SK-N-SH treated with all-trans-retinoic acid at 6 μM for 48 hours (cell line): ENCODE results near the gene C3orf70.

Experiments used
- ARNTL ChIP-seq: fragments of 450-650 bp; formaldehyde crosslinking; IDR thresholded peaks from 2 replicates; pipeline ENCODE4 v1.5.0; 2020; ENCODE audit warnings: low read depth, mild to moderate bottlenecking, moderate library complexity, borderline replicate concordance
- BACH2 ChIP-seq: fragments of 250-450 bp; sonication (Bioruptor Pico); IDR thresholded peaks from 2 replicates; pipeline ENCODE4 v1.9.0; 2021; ENCODE audit warnings: mild to moderate bottlenecking, borderline replicate concordance
- ESRRG ChIP-seq: fragments of 250-450 bp; sonication (Bioruptor Pico); IDR thresholded peaks from 2 replicates; pipeline ENCODE4 v1.6.1; 2021; ENCODE audit warnings: mild to moderate bottlenecking
- GLIS3 ChIP-seq: fragments of 250-450 bp; sonication (Bioruptor Pico); IDR thresholded peaks from 2 replicates; pipeline ENCODE4 v1.5.0; 2020; ENCODE audit warnings: mild to moderate bottlenecking, moderate library complexity
- PPARA ChIP-seq: fragments of 250-450 bp; sonication (Bioruptor Pico); IDR thresholded peaks from 2 replicates; pipeline ENCODE4 v1.5.0; 2020; ENCODE audit warnings: mild to moderate bottlenecking, borderline replicate concordance
- RARB ChIP-seq: fragments of 250-450 bp; sonication (Bioruptor Pico); IDR thresholded peaks from 2 replicates; pipeline ENCODE4 v1.8.0; 2021; ENCODE audit warnings: mild to moderate bottlenecking, moderate library complexity
- TCF4 ChIP-seq: fragments of 250-450 bp; sonication (Bioruptor Pico); IDR thresholded peaks from 2 replicates; pipeline ENCODE4 v1.8.0; 2021; ENCODE audit warnings: mild to moderate bottlenecking, moderate library complexity, borderline replicate concordance
- ZC3H10 ChIP-seq: fragments of 250-450 bp; sonication (Bioruptor Pico); IDR thresholded peaks from 2 replicates; pipeline ENCODE4 v1.5.1; 2021; ENCODE audit warnings: mild to moderate bottlenecking, moderate library complexity
- ZFP3 ChIP-seq: fragments of 250-450 bp; sonication (Bioruptor Pico); IDR thresholded peaks from 2 replicates; pipeline ENCODE4 v1.5.0; 2020; ENCODE audit warnings: mild to moderate bottlenecking, moderate library complexity
- ZNF70 ChIP-seq: fragments of 450-650 bp; formaldehyde crosslinking; IDR thresholded peaks from 2 replicates; pipeline ENCODE4 v1.5.0; 2020; ENCODE audit warnings: mild to moderate bottlenecking, moderate library complexity
- TF ChIP-seq, protein P1 (sequence below): fragments of 250-450 bp; sonication (Bioruptor Pico); IDR thresholded peaks from 2 replicates; pipeline ENCODE4 v1.5.0; 2020; ENCODE audit warnings: mild to moderate bottlenecking, moderate library complexity
- TF ChIP-seq, protein P2 (sequence below): fragments of 250-450 bp; sonication (Bioruptor Pico); IDR thresholded peaks from 2 replicates; pipeline ENCODE4 v1.8.0; 2021; ENCODE audit warnings: low read depth, mild to moderate bottlenecking, moderate library complexity, borderline replicate concordance
- TF ChIP-seq, protein P3 (sequence below): fragments of 250-450 bp; sonication (Bioruptor Pico); IDR thresholded peaks from 2 replicates; pipeline ENCODE4 v1.8.0; 2020; ENCODE audit warnings: mild to moderate bottlenecking, moderate library complexity, borderline replicate concordance
- TF ChIP-seq, protein P4 (sequence below): fragments of 250-450 bp; sonication (Bioruptor Pico); IDR thresholded peaks from 2 replicates; pipeline ENCODE4 v1.5.1; 2020; ENCODE audit warnings: low read depth, mild to moderate bottlenecking, moderate library complexity

DNA sequence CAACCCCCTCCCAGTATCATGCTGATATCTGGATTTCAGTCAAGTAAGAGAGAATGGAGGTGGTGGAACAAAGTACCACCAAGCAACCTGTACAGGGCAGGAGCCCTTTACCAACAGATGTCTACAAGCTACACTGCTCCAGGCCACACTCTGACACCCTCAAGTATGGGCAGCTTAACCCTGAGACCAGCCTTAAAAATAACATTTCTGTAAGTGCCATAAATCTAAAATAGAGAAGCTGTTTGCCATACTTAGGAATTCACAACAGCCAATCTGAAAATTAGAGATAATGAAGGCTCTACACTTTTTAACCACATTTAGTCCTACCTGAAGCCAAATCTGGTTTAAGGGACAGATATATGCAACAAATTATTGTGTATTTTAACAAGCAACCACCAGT lies 59.7 kb downstream of the C3orf70 start:
- TF ChIP-seq GLIS3 (CRISPR knock-in tag): no peak
- TF ChIP-seq ESRRG: no peak
- TF ChIP-seq ZNF70 (CRISPR knock-in tag): no peak
- TF ChIP-seq RARB (CRISPR knock-in tag): no peak
- TF ChIP-seq ARNTL (CRISPR knock-in tag): no peak
- TF ChIP-seq, protein P1, sequence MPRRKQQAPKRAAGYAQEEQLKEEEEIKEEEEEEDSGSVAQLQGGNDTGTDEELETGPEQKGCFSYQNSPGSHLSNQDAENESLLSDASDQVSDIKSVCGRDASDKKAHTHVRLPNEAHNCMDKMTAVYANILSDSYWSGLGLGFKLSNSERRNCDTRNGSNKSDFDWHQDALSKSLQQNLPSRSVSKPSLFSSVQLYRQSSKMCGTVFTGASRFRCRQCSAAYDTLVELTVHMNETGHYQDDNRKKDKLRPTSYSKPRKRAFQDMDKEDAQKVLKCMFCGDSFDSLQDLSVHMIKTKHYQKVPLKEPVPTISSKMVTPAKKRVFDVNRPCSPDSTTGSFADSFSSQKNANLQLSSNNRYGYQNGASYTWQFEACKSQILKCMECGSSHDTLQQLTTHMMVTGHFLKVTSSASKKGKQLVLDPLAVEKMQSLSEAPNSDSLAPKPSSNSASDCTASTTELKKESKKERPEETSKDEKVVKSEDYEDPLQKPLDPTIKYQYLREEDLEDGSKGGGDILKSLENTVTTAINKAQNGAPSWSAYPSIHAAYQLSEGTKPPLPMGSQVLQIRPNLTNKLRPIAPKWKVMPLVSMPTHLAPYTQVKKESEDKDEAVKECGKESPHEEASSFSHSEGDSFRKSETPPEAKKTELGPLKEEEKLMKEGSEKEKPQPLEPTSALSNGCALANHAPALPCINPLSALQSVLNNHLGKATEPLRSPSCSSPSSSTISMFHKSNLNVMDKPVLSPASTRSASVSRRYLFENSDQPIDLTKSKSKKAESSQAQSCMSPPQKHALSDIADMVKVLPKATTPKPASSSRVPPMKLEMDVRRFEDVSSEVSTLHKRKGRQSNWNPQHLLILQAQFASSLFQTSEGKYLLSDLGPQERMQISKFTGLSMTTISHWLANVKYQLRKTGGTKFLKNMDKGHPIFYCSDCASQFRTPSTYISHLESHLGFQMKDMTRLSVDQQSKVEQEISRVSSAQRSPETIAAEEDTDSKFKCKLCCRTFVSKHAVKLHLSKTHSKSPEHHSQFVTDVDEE (CRISPR knock-in tag): no peak
- TF ChIP-seq, protein P2, sequence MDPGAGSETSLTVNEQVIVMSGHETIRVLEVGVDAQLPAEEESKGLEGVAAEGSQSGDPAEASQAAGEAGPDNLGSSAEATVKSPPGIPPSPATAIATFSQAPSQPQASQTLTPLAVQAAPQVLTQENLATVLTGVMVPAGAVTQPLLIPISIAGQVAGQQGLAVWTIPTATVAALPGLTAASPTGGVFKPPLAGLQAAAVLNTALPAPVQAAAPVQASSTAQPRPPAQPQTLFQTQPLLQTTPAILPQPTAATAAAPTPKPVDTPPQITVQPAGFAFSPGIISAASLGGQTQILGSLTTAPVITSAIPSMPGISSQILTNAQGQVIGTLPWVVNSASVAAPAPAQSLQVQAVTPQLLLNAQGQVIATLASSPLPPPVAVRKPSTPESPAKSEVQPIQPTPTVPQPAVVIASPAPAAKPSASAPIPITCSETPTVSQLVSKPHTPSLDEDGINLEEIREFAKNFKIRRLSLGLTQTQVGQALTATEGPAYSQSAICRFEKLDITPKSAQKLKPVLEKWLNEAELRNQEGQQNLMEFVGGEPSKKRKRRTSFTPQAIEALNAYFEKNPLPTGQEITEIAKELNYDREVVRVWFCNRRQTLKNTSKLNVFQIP (CRISPR knock-in tag): no peak
- TF ChIP-seq, protein P3, sequence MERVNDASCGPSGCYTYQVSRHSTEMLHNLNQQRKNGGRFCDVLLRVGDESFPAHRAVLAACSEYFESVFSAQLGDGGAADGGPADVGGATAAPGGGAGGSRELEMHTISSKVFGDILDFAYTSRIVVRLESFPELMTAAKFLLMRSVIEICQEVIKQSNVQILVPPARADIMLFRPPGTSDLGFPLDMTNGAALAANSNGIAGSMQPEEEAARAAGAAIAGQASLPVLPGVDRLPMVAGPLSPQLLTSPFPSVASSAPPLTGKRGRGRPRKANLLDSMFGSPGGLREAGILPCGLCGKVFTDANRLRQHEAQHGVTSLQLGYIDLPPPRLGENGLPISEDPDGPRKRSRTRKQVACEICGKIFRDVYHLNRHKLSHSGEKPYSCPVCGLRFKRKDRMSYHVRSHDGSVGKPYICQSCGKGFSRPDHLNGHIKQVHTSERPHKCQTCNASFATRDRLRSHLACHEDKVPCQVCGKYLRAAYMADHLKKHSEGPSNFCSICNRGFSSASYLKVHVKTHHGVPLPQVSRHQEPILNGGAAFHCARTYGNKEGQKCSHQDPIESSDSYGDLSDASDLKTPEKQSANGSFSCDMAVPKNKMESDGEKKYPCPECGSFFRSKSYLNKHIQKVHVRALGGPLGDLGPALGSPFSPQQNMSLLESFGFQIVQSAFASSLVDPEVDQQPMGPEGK (CRISPR knock-in tag): no peak
- TF ChIP-seq TCF4 (CRISPR knock-in tag): no peak
- TF ChIP-seq PPARA (CRISPR knock-in tag): no peak
- TF ChIP-seq, protein P4, sequence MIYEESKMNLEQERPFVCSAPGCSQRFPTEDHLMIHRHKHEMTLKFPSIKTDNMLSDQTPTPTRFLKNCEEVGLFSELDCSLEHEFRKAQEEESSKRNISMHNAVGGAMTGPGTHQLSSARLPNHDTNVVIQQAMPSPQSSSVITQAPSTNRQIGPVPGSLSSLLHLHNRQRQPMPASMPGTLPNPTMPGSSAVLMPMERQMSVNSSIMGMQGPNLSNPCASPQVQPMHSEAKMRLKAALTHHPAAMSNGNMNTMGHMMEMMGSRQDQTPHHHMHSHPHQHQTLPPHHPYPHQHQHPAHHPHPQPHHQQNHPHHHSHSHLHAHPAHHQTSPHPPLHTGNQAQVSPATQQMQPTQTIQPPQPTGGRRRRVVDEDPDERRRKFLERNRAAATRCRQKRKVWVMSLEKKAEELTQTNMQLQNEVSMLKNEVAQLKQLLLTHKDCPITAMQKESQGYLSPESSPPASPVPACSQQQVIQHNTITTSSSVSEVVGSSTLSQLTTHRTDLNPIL (CRISPR knock-in tag): no peak
- no peak for TF ChIP-seq ZC3H10 (CRISPR knock-in tag)
- TF ChIP-seq ZFP3 (CRISPR knock-in tag): no peak
- no peak for TF ChIP-seq BACH2 (CRISPR knock-in tag)
